ENCODE data around the gene ATP6V1D. TPM values are rescaled to one million over a fixed set of nuclear protein-coding genes. Genes with fewer than 3 reads are reported as not detected.
"Not testable (repeated sequence)": the region's sequence is repeated elsewhere in the genome, so short reads cannot be mapped to it uniquely, and the experiment has no call there.

Gene ATP6V1D
- total and polyA plus RNA-seq, 9 of the 15 experiments (the other 6 are each of a cell fraction or from before 2014, with no cell fraction given) = 35.5 to 91.0 (median 50.0) TPM

DNA sequence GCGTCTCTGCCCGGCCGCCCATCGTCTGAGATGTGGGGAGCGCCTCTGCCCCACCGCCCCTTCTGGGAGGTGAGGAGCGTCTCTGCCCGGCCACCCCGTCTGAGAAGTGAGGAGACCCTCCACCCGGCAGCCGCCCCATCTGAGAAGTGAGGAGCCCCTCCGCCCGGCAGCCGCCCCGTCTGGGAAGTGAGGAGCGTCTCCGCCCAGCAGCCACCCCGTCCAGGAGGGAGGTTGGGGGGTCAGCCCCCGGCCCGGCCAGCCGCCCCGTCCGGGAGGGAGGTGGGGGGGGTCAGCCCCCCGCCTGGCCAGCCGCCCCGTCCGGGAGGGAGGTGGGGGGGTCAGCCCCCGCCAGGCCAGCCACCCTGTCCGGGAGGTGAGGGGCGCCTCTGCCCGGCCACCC lies 18.4 kb downstream of the ATP6V1D start:
- H3K9me3 ChIP-seq (replicated peaks; ENCODE audit: control insufficient read depth, insufficient read depth, low read depth, low read length); FAIRE-seq; H3K9ac ChIP-seq (ENCODE audit: insufficient read depth in 1 of 2, low read depth in 2 of 2, low read length in 2 of 2); CTCF ChIA-PET (ENCODE audit: low intra/inter-chr PET ratio); intact Hi-C loops (cut with micrococcal nuclease); H3K4me1 ChIP-seq (replicated peaks in 1 of 2; ENCODE audit: control insufficient read depth in 2 of 2, insufficient read depth in 2 of 2, low read length in 2 of 2); H3K4me2 ChIP-seq (ENCODE audit: insufficient read depth, low read length); H3K79me2 ChIP-seq (ENCODE audit: control insufficient read depth, insufficient read depth, low read length); H3K27ac ChIP-seq (ENCODE audit: extremely low read depth, low read depth, low read length); POLR2A ChIA-PET; in situ Hi-C loops (cut with MboI); H4K20me1 ChIP-seq (replicated peaks; ENCODE audit: control insufficient read depth, insufficient read depth, low read length); BruUV-seq (replicated peaks); ATAC-seq; DNase-seq (ENCODE audit: extremely low read depth in 1 of 4, low spot score in 3 of 4); H3K9me1 ChIP-seq (ENCODE audit: control insufficient read depth, insufficient read depth, low read length); H3K27me3 ChIP-seq (ENCODE audit: control insufficient read depth in 2 of 2, insufficient read depth in 2 of 2, low read length in 2 of 2); H2AFZ ChIP-seq (ENCODE audit: low read depth, low read length); H3K4me3 ChIP-seq: not testable (repeated sequence)
- H3K36me3 ChIP-seq (ENCODE audit: control insufficient read depth, insufficient read depth, low read length) = peaks cover 58% of the 10 kb centered on the region
- WGBS (ENCODE audit: insufficient coverage, low coverage, missing lambda C conversion rate) = 100% methylated on average over 1 of the region's 31 CpGs

DNA sequence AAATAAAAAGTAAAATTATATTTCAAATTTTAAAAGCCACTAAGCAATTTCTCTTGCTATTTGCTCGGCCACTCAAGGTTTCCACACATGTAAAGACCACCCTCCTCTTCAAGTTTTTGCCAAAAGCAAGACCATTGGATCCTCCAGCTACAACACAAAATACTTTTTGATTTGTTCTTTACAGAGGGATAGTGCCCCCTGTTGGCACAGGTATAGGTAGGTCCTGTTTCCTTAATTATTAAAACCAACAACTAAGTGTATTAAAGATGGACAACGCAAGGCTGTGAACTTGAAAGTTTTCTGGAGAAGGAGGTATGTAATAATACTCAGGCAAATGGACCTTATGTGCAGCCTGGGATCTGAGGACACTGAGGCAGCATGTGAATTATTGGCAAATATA lies 23.8 kb downstream of the ATP6V1D start:
- CTCF ChIA-PET (ENCODE audit: low intra/inter-chr PET ratio) = interaction anchor here (1.6 kb wide), 1 partner anchor 169 kb away, joined by 5 read pairs; no protein-coding TSS in a partner anchor
- Histone ChIP-seq H3K4me2 (ENCODE audit: insufficient read depth, low read length) (no peak overlapping the region), H3K9me1 (ENCODE audit: control insufficient read depth, insufficient read depth, low read length) (no peaks in the 10 kb centered on the region), H2AFZ (ENCODE audit: low read depth, low read length) (no peak overlapping the region), H3K4me1 (replicated peaks in 1 of 2; ENCODE audit: control insufficient read depth in 2 of 2, insufficient read depth in 2 of 2, low read length in 2 of 2) (no peaks in the 10 kb centered on the region; a peak in 1 of 5 replicates), H3K27me3 (ENCODE audit: control insufficient read depth in 2 of 2, insufficient read depth in 2 of 2, low read length in 2 of 2) (no peaks in the 10 kb centered on the region), H4K20me1 (replicated peaks; ENCODE audit: control insufficient read depth, insufficient read depth, low read length) (no peaks in the 10 kb centered on the region), H3K36me3 (ENCODE audit: control insufficient read depth, insufficient read depth, low read length) (peaks cover 72% of the 10 kb centered on the region), H3K79me2 (ENCODE audit: control insufficient read depth, insufficient read depth, low read length) (no peaks in the 10 kb centered on the region), H3K4me3 (no peak overlapping the region), H3K9me3 (replicated peaks; ENCODE audit: control insufficient read depth, insufficient read depth, low read depth, low read length) (no peaks in the 10 kb centered on the region), H3K9ac (ENCODE audit: insufficient read depth in 1 of 2, low read depth in 2 of 2, low read length in 2 of 2) (no peak overlapping the region), H3K27ac (ENCODE audit: extremely low read depth, low read depth, low read length) (no peak overlapping the region)
- 65% methylated on average over 2 of the region's 2 CpGs for WGBS (ENCODE audit: insufficient coverage, low coverage, missing lambda C conversion rate)
- BruUV-seq (replicated peaks) = no TSS peak
- DNase-seq (ENCODE audit: extremely low read depth in 1 of 4, low spot score in 3 of 4) = peak in 2 of 4 experiments; percentile 7 to 28
- in situ Hi-C loops (cut with MboI) = no loop called here
- intact Hi-C loops (cut with micrococcal nuclease) = loop anchor here (2.0 kb wide), 1 partner anchor 169 kb away; no protein-coding TSS in a partner anchor
- POLR2A ChIA-PET = no interaction called here
- ATAC-seq = no peak
- FAIRE-seq = no peak
- TF ChIP-seq, protein P1, sequence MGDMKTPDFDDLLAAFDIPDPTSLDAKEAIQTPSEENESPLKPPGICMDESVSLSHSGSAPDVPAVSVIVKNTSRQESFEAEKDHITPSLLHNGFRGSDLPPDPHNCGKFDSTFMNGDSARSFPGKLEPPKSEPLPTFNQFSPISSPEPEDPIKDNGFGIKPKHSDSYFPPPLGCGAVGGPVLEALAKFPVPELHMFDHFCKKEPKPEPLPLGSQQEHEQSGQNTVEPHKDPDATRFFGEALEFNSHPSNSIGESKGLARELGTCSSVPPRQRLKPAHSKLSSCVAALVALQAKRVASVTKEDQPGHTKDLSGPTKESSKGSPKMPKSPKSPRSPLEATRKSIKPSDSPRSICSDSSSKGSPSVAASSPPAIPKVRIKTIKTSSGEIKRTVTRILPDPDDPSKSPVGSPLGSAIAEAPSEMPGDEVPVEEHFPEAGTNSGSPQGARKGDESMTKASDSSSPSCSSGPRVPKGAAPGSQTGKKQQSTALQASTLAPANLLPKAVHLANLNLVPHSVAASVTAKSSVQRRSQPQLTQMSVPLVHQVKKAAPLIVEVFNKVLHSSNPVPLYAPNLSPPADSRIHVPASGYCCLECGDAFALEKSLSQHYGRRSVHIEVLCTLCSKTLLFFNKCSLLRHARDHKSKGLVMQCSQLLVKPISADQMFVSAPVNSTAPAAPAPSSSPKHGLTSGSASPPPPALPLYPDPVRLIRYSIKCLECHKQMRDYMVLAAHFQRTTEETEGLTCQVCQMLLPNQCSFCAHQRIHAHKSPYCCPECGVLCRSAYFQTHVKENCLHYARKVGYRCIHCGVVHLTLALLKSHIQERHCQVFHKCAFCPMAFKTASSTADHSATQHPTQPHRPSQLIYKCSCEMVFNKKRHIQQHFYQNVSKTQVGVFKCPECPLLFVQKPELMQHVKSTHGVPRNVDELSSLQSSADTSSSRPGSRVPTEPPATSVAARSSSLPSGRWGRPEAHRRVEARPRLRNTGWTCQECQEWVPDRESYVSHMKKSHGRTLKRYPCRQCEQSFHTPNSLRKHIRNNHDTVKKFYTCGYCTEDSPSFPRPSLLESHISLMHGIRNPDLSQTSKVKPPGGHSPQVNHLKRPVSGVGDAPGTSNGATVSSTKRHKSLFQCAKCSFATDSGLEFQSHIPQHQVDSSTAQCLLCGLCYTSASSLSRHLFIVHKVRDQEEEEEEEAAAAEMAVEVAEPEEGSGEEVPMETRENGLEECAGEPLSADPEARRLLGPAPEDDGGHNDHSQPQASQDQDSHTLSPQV (IDR thresholded peaks at IDR 0.05) = no peak
- TF ChIP-seq RAD21 (CRISPR knock-in tag; conservative IDR thresholded peaks at IDR 0.05 in 1 of 2, IDR thresholded peaks at IDR 0.05 in 1 of 2) = peak in 1 of 2 experiments; percentile 42; a peak in 2 of 4 replicates
- TF ChIP-seq TCF7 (IDR thresholded peaks at IDR 0.05; ENCODE audit: borderline replicate concordance) = no peak
- no peak for TF ChIP-seq ERF (CRISPR knock-in tag; IDR thresholded peaks at IDR 0.05)
- TF ChIP-seq ZNF184 (CRISPR knock-in tag; IDR thresholded peaks at IDR 0.05) = no peak
- no peak for TF ChIP-seq NR3C1 (CRISPR knock-in tag; IDR thresholded peaks at IDR 0.05)
- no peak for TF ChIP-seq MYC (IDR thresholded peaks at IDR 0.05; ENCODE audit: low read depth, low read length)
- TF ChIP-seq MYC (CRISPR knock-in tag; IDR thresholded peaks at IDR 0.05; ENCODE audit: borderline replicate concordance, low read depth) = no peak

Measured in K562 (cell line).